Skeletal muscle satellite cell (primary cell): Measurements from ENCODE around the gene KAT2A.
A peak's percentile ranks its signal among the peaks of the same experiment; 100 is the strongest.

Source experiments
- H3K27me3 ChIP-seq: 2 replicates; pipeline ENCODE4 v1.7.0; 2013; ENCODE audit warnings: low read length; ENCODE audit not compliant: control insufficient read depth, insufficient read depth
- H3K36me3 ChIP-seq: 2 replicates; pipeline ENCODE4 v1.7.0; 2013; ENCODE audit warnings: mild to moderate bottlenecking, control low read depth, low read length; ENCODE audit not compliant: insufficient read depth
- H3K4me1 ChIP-seq: 2 replicates; pipeline ENCODE4 v1.7.0; 2013; ENCODE audit warnings: low read length; ENCODE audit not compliant: control insufficient read depth, insufficient read depth
- H3K4me2 ChIP-seq: 2 replicates; pipeline ENCODE4 v1.7.0; 2013; ENCODE audit warnings: mild to moderate bottlenecking, low read length
- H3K4me3 ChIP-seq: 2 replicates; pipeline ENCODE4 v1.7.0; 2013; ENCODE audit warnings: low read length
- H3K9ac ChIP-seq: 2 replicates; pipeline ENCODE4 v1.7.0; 2013; ENCODE audit warnings: mild to moderate bottlenecking, low read depth, low read length, moderate library complexity
- H3K9me3 ChIP-seq: replicated peaks from 2 replicates; pipeline ENCODE4 v1.7.0; 2013; ENCODE audit warnings: mild to moderate bottlenecking, control low read depth, low read length

Gene KAT2A

GRCh38 chr17:42111265-42111636, 9.9 kb downstream of the KAT2A start:
- Histone ChIP-seq H3K27me3 (no peaks in the 10 kb centered on the region), H3K9ac (no peak overlapping the region), H3K4me3 (peak overlapping the region; percentile 73), H3K4me2 (peak overlapping the region; percentile 91), H3K36me3 (peaks cover 5% of the 10 kb centered on the region), H3K4me1 (peaks cover 17% of the 10 kb centered on the region), H3K9me3 (no peaks in the 10 kb centered on the region)

GRCh38 chr17:42110301-42111264, 10.6 kb downstream of the KAT2A start:
- Histone ChIP-seq H3K4me3 (no peak overlapping the region), H3K9ac (no peak overlapping the region), H3K27me3 (no peaks in the 10 kb centered on the region), H3K4me1 (peaks cover 17% of the 10 kb centered on the region), H3K36me3 (peaks cover 5% of the 10 kb centered on the region), H3K4me2 (no peak overlapping the region), H3K9me3 (no peaks in the 10 kb centered on the region)

- H3K4me2 ChIP-seq = no peak overlapping the region
- H3K9me3 ChIP-seq = no peaks in the 10 kb centered on the region
- peaks cover 5% of the 10 kb centered on the region for H3K36me3 ChIP-seq
- H3K4me1 ChIP-seq = peaks cover 17% of the 10 kb centered on the region
- H3K4me3 ChIP-seq = no peak overlapping the region
- no peak overlapping the region for H3K9ac ChIP-seq
- no peaks in the 10 kb centered on the region for H3K27me3 ChIP-seq
These were observed 12.1 kb downstream of the KAT2A start for GRCh38 chr17:42109086-42109485.

GRCh38 chr17:42107597-42108576, 13.3 kb downstream of the KAT2A start:
- Histone ChIP-seq H3K9me3 (no peaks in the 10 kb centered on the region), H3K4me2 (peak overlapping the region; percentile 74), H3K27me3 (no peaks in the 10 kb centered on the region), H3K4me3 (peak overlapping the region; percentile 51), H3K9ac (no peak overlapping the region), H3K36me3 (no peaks in the 10 kb centered on the region), H3K4me1 (peaks cover 13% of the 10 kb centered on the region)

- Histone ChIP-seq H3K4me3 (no peak overlapping the region), H3K36me3 (no peaks in the 10 kb centered on the region)
These were observed 14.0 kb downstream of the KAT2A start for GRCh38 chr17:42107124-42107523.

GRCh38 chr17:42106009-42106408, 15.2 kb downstream of the KAT2A start:
- Histone ChIP-seq H3K27me3 (no peaks in the 10 kb centered on the region), H3K4me1 (peaks cover 3% of the 10 kb centered on the region), H3K9ac (no peak overlapping the region), H3K36me3 (no peaks in the 10 kb centered on the region), H3K4me3 (no peak overlapping the region), H3K9me3 (no peaks in the 10 kb centered on the region), H3K4me2 (no peak overlapping the region)

More at GRCh38 chr17:42107124-42107523, 14.0 kb downstream of the KAT2A start:
- no peak overlapping the region for H3K9ac ChIP-seq
- H3K9me3 ChIP-seq = no peaks in the 10 kb centered on the region
- H3K27me3 ChIP-seq = no peaks in the 10 kb centered on the region
- peaks cover 10% of the 10 kb centered on the region for H3K4me1 ChIP-seq
- H3K4me2 ChIP-seq = peak overlapping the region; percentile 74

GRCh38 chr17:42104264-42104663, 16.9 kb downstream of the KAT2A start:
- no peak overlapping the region for H3K4me2 ChIP-seq
- H3K27me3 ChIP-seq = no peaks in the 10 kb centered on the region

GRCh38 chr17:42103221-42103954, 17.8 kb downstream of the KAT2A start:
- Histone ChIP-seq H3K9ac (no peak overlapping the region), H3K27me3 (no peaks in the 10 kb centered on the region), H3K4me2 (no peak overlapping the region), H3K4me1 (peaks cover 3% of the 10 kb centered on the region), H3K36me3 (no peaks in the 10 kb centered on the region), H3K9me3 (no peaks in the 10 kb centered on the region), H3K4me3 (no peak overlapping the region)

More at GRCh38 chr17:42104264-42104663, 16.9 kb downstream of the KAT2A start:
- no peaks in the 10 kb centered on the region for H3K9me3 ChIP-seq
- no peaks in the 10 kb centered on the region for H3K36me3 ChIP-seq
- peaks cover 3% of the 10 kb centered on the region for H3K4me1 ChIP-seq
- H3K4me3 ChIP-seq = no peak overlapping the region
- H3K9ac ChIP-seq = no peak overlapping the region

- Histone ChIP-seq H3K27me3 (peaks cover 14% of the 10 kb centered on the region), H3K9ac (no peak overlapping the region), H3K36me3 (no peaks in the 10 kb centered on the region), H3K9me3 (no peaks in the 10 kb centered on the region), H3K4me2 (peak overlapping the region; percentile 35), H3K4me3 (no peak overlapping the region), H3K4me1 (peaks cover 3% of the 10 kb centered on the region)
These were observed 19.5 kb downstream of the KAT2A start for GRCh38 chr17:42101513-42102292.

- Histone ChIP-seq H3K4me1 (peaks cover 3% of the 10 kb centered on the region), H3K27me3 (peaks cover 36% of the 10 kb centered on the region), H3K4me2 (no peak overlapping the region), H3K4me3 (no peak overlapping the region), H3K9ac (no peak overlapping the region), H3K36me3 (no peaks in the 10 kb centered on the region), H3K9me3 (no peaks in the 10 kb centered on the region)
These were observed 22.3 kb downstream of the KAT2A start for GRCh38 chr17:42098730-42099399.
